ENCODE measurements around the gene HNRNPH1.
"Not testable (repeated sequence)": the region's sequence is repeated elsewhere in the genome, so short reads cannot be mapped to it uniquely, and the experiment has no call there.

HNRNPH1 gene, protein sequence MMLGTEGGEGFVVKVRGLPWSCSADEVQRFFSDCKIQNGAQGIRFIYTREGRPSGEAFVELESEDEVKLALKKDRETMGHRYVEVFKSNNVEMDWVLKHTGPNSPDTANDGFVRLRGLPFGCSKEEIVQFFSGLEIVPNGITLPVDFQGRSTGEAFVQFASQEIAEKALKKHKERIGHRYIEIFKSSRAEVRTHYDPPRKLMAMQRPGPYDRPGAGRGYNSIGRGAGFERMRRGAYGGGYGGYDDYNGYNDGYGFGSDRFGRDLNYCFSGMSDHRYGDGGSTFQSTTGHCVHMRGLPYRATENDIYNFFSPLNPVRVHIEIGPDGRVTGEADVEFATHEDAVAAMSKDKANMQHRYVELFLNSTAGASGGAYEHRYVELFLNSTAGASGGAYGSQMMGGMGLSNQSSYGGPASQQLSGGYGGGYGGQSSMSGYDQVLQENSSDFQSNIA

DNA sequence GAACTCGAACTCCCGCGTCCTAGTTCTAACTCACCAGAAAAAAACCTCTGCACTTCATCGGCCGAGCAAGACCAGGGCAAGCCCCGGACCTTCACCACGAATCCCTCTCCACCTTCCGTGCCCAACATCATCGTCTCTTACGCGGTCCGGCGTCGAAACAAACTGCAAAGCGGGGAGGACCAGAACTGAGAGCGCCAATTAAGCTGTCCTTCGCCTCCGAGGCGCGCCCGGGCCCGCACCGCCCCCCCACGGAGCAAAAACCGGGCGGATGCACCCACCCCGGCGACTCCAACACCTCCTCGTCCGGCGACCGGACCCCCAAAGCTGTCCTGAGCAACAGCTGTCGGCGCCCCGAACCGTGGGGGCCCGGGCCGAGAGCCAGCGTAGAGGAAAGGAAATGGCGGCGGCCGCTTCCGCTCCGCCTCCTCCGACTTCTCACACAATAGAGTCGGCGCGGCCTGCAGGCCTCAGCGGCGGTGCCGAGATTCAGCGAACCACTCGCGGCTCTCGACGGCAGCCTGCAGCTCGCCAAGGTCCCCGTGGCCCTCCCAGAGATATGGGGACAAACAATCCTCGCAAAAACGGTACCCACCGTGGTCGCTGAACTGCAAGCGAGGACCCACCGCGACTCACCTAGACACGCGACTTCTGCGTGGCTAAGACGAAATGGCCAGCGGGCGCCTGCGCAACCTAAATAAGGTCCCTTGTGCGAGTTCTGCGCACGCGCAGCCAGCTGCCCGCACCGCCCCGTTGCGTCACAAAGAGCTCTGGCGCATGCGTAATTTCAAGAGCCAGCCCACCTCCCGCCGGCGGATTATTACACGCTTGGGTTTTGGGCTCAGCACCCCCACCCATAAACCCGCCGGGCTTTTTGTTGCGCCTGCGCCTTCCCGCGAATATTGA, at the start of gene HNRNPH1:
TSS of gene HNRNPH1 (minus strand) at position 669 of the 903 bp plus-strand sequence. CDS start at position 131, 538 bp downstream.
- ATAC-seq = peak; percentile 69 to 72

DNA sequence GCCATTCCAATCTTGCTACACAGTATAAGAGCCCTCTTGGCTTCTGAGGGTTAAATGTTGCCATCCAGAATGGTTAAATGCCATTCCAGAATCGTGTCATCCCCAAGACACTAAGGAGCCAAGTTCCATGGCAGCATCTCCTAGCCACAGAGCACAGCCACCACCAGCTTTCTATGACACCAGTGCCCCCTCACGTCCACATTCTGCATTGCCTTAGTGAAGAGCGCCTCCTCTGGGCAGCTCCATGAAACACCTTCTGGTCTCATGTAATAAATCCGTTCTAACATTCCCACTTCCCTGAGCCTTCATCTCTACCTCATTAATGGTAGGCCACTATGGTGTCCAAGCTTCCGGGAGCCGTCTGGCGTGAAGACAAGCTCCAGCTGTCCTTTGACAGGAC, 44.9 kb upstream of the HNRNPH1 start:
- ATAC-seq = no peak

DNA sequence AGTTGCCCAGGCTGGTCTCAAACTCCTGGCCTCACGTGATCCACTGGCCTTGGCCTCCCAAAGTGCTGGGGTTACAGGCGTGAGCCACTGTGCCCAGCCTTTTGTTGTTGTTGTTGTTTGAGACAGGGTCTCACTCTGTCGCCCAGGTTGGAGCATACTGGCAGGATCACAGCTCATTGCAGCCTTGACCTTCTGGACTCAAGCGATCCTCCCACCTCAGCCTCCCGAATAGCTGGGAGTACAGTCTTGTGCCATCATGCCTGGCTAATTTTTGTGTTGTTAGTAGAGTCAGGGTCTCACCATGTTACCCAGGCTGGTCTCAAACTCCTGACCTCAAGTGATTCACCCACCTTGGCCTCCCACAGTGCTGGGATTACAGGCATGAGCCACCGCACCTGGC, 38.2 kb upstream of the HNRNPH1 start:
- not testable (repeated sequence) for ATAC-seq

DNA sequence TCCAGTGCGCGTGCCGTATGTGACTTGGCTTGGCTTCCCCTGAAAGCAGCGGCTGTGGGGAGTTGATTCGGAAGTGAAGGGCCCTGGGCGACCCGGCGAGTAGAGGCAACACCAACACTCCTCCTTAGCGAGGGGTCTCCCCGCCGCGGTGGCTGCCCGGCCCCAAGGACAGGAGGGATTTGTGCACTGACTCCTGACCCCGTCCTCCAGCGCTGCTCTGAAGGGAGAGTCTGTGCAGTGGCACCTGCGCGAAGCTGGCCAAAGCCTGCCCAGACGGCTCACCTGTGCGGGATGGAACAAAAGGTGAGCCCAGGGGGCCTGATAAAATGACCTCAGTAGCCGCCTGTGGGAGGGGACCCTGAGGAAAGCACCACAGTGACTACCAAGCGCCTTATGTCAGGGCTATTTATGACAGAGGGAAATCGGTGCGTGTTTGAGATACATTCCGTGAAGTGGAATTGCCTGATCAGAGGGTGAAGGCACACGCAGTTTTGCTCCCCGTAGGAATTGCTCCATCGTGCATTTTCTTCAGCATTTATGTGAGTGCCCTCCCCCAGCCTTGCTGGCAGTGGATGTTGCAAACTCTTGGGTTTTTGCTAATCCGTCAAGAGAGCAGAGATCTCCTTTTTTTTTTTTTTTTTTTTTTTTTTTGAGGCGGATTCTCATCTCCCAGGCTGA, 34.8 kb upstream of the HNRNPH1 start:
- ATAC-seq = peak; percentile 65 to 68

DNA sequence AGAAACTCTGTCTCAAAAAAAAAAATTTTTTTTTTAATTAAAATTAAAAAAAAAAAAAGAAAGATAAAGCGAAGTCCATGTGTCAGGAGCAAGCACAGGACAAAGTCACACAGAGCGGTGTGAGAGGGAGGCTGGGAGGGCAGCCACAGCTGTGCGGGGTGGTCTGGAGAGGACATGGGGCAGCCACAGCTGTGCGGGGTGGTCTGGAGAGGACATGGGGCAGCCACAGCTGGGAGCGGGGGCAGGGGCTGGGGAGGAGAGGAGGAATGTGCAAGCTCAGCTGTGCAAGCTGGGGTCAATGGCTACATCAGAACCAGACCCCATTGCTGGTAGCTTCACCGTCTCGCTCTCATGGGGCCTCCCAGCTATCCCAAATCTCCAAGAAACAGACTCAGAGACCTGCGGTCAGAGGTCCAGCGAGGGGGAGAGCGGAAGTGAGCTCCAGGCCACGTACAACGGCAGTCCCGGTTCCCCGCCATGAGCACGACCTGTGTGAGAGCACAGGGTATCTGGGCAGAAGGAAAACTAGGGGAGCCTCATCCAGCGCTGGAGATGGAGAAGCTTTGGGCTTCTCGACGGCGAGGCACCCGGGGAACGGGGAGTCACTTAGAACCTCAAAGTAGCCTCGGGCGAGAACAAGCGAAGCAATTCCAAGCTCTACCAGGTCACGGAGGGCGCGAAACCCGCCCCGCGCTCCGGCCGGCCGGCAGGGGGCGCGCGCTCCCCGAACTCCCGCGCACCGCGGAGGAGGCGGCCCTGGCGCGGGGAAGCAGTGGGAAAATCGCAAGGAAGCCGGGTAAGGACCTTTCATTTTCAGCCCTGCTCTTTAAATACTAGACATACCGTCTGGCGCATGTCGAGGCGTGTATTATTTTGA, 34.1 kb upstream of the HNRNPH1 start:
- peak; percentile 96 for ATAC-seq

DNA sequence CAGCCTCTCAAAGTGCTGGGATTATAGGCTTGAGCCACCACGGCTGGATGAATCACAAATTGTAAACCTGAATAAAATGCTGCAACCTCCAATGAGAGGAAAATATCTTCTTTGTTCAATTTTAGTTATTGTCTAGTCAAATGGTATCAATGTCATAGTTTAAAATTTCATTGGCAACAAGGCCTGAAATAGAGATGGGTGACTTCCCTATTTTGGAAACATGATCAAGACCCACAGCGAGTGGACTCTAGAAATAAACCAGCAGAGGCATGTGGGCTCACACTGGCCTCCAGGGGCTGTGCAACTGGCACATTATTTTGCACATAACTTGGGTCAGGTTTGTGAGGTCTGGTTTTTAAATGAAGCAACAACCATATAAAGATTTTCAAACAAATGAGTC, 29.7 kb upstream of the HNRNPH1 start:
- ATAC-seq = not testable (repeated sequence)

DNA sequence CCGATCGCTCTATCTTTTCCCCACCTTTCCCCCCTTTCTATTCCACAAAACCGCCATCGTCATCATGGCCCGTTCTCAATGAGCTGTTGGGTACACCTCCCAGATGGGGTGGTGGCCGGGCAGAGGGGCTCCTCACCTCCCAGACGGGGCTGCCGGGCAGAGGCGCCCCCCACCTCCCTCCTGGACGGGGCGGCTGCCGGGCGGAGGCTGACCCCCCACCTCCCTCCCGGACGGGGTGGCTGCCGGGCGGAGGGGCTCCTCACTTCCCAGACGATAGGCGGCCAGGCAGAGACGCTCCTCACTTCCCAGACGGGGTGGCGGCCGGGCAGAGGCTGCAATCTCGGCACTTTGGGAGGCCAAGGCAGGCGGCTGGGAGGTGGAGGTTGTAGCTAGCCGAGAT, 26.8 kb upstream of the HNRNPH1 start:
- ATAC-seq = not testable (repeated sequence)

DNA sequence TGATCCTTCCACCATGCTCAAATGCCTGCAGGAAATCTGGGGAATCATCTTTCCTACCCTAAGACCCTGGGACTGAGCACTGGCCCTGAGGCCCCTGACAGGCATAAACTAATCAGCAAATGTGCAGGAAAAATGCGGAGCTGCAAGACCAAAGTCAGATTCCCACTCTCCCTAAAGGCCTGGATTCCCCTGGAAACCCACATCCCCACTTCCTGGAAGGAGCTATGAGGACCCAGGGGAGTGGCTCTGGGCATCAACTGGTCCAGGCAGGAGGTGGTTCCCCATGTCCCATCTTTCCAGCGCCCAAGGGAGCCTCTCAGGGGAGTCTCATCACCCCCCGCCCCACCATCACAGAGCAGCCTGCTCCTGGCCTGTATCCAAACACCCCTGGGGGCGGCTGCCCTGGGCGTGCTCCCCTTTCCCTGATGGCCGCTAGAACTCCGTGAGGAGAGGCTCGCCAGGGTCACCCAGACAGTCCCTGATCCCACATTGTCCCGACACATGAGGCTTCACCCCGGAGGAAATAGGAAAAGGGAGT, 25.8 kb upstream of the HNRNPH1 start:
- ATAC-seq = not testable (repeated sequence)

DNA sequence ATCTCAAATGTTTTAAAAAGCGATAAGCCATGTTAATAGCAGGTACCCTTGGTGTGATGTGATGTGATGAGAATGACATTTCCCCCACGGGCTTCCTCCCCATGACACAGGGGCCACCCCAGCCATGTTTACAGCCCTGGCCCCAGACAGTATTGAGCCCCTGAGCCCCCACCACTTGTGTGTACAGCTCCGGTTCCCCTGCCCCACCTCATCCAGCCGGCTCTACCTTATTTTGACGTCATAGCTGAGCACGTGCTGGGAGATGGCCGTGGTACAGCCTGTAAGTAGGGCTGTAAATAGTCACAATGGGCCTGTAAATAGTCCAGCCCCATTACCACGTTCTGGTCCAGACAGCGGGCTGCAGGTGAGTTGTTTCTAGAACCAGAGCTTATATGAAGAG, 24.9 kb upstream of the HNRNPH1 start:
- ATAC-seq = no peak

DNA sequence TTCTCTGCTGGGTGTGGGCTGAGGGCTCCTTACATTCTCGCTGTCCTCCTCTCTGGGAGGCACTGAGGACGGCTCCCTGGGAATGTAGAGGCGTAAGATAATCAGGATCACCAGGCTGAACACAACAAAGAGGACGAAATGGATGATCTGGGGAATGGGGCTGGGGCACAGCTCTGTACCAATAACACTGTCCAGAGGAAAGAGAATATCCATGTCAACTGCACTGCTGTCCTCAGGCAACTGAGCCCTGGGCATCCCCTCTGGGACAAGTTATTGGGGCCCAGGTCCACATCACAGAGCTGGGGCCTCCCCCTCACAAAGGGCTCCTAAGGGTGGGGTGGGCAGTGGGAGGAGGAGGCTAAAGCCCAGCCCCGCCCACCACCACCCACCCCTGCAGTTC, 21.3 kb upstream of the HNRNPH1 start:
- not testable (repeated sequence) for ATAC-seq

DNA sequence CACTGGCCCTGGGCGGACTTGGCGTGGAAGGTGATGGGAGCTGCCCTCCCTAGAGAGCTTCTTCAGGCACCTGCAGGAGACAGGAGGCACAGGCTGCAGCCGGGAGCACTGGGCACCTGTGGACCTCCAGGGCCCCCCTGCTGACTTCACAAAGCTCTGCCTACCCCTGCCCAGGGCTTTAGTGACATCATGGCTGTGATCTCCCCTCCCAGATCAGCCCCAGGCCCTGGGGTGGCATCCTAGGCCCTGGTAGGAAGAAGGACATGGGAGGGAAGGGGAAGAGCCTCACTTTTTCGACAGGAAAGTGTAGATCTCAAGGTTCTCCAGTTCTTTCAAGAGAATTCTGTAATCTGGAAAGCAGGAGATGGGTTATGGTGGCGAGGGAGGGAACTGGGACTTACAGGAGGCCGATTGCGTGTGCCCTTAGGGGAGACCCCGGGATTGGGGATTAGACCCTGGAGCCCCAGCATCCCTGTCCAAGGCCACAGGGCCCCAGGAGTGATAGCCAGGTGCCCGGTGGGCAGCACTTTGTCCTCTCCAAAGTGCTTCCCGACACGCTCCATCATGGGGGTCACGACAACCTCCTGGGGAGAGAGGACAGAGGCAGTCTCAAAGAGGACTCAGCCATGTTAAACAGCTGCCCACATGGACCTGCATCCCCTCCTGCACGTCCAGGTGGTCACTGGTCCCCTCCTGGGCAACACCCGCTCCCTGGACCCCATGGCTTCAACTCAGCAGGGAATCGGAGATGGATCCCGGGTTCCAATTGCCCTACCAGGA, 19.9 kb upstream of the HNRNPH1 start:
- ATAC-seq = not testable (repeated sequence)

DNA sequence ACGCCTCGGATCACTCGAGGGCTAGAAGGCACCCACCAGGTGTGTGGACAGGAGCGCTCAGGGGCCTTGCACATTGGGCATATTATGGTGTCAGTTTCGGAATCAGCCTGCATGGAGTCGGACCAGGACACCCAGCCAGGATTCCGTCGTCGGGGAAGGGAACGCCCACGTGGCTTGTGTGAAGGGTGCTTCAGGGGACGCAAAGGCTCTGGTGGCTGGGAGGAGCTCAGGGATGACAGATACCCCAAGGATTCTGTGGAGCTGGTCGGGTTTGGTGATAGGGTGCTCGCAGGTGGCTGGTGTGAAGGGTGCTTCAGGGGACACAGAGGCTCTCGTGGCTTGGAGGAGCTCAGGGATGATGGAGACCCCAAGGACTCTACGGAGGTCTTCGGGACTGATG, 19.2 kb upstream of the HNRNPH1 start:
- not testable (repeated sequence) for ATAC-seq

DNA sequence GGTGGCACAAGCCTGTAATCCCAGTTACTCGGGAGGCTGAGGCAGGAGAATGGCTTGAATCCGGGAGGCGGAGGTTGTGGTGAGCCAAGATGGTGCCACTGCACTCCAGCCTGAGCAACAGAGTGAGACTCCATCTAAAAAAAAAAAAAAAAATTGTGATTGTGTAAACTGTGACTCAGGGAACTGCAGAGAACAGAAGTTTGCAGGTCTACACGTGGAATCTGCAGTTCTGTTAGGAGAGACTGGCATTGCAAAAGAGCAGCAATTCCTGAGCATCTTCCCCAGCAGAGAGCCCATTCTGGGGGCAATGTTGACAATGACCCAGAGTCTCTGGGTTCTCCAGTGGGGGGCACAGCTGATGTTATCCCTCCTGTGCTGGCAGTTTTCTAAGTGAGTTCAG, 18.3 kb upstream of the HNRNPH1 start:
- not testable (repeated sequence) for ATAC-seq

DNA sequence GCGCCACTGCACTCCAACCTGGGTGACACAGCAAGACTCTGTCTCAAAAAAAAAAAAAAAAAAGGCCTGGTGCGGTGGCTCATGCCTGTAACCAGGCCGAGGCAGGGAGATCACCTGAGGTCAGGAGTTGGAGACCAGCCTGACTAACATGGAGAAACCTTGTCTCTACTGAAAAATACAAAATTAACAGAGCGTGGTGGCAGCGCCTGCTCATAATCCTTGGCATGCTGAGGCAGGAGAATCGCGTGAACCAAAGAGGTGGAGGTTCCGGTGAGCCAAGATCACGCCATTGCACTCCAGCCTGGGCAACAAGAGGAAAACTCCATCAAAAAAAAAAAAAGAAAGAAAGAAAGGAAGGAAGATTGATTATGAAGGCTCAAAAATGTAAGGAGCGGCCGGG, 15.8 kb upstream of the HNRNPH1 start:
- ATAC-seq = not testable (repeated sequence)

DNA sequence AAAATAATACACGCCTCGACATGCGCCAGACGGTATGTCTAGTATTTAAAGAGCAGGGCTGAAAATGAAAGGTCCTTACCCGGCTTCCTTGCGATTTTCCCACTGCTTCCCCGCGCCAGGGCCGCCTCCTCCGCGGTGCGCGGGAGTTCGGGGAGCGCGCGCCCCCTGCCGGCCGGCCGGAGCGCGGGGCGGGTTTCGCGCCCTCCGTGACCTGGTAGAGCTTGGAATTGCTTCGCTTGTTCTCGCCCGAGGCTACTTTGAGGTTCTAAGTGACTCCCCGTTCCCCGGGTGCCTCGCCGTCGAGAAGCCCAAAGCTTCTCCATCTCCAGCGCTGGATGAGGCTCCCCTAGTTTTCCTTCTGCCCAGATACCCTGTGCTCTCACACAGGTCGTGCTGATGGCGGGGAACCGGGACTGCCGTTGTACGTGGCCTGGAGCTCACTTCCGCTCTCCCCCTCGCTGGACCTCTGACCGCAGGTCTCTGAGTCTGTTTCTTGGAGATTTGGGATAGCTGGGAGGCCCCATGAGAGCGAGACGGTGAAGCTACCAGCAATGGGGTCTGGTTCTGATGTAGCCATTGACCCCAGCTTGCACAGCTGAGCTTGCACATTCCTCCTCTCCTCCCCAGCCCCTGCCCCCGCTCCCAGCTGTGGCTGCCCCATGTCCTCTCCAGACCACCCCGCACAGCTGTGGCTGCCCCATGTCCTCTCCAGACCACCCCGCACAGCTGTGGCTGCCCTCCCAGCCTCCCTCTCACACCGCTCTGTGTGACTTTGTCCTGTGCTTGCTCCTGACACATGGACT, 11.1 kb upstream of the HNRNPH1 start:
- peak; percentile 97 to 99 for ATAC-seq

DNA sequence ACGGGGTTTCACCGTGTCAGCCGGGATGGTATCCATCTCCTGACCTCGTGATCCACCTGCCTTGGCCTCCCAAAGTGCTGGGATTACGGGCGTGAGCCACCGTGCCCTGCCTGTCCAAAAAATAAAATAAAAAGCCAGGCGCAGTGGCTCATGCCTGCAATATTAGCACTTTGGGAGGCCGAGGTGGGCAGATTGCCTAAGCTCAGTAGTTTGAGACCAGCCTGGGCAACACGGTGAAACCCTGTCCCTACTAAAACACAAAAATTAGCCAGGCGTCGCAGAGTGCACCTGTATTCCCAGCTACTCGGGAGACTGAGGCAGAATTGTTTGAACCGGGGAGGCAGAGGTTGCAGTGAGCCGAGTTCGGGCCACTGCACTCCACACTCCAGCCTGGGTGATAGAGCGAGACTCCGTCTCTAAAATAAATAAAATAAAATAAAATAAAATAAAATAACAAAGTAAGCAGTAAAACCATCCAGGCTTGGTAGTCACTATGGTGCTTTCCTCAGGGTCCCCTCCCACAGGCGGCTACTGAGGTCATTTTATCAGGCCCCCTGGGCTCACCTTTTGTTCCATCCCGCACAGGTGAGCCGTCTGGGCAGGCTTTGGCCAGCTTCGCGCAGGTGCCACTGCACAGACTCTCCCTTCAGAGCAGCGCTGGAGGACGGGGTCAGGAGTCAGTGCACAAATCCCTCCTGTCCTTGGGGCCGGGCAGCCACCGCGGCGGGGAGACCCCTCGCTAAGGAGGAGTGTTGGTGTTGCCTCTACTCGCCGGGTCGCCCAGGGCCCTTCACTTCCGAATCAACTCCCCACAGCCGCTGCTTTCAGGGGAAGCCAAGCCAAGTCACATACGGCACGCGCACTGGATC, 10.3 kb upstream of the HNRNPH1 start:
- peak; percentile 60 to 70 for ATAC-seq

DNA sequence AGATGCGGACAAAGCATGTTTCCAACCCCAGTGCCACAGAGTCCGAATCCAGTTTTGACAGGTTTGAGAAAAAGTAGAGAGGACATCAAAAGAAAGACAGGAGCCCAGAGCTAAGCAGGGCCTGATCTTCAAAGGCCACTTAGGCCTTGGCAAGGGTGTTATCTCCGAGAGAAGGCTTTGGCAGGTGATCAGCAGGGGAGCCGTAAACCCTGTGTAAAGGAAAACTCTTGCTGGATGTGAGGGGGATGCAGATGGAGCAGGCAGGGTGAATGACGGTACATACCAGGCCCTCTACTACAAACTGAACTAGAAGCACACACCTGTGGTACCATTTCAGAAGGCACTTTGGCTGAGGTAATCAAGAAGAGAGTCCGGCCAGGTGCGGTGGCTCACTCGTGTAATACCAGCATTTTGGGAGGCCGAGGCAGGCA, 1.4 kb upstream of the HNRNPH1 start:
- no peak for ATAC-seq

DNA sequence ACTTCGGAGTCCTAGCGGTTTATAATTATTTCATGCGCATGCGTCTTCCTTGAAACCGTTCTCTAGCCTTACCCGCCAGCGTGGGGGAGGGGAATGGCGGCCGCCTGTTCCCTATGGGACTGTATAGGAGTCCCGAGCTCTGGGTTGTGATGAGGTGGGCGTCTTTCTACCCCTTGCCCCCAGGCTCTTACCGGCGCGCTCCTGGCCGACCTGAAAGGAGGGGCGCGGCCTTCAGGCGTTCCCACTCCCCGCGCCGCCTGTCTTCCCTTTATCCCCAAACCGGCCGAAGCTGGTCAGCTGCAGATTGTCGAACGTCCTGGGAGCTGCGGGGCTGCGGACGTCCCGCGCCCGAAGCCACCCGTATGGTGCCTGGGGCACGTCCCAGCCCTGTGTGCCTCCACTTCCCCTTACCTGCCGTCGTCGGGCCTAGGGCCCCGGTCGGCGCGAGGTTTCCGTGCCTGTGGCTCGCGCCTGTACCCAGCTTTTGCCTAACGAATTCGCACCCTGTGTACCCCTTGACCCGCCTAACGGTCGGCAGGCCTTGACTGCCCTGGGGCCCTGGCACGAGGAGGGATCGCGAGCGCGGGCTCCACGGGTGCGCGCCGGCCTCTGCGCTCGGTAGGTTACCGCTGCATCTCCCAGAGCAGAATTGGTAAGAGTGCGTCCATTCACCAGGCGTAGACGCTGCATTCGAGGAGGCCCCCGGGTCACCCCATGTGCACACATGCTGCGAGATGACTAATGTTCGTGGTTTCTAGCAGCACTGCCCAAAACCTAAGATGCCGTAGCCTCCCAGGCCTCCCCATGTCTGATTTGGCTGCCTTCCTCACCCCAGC, 653 bp upstream of the HNRNPH1 start:
- peak; percentile 29 to 31 for ATAC-seq

All from activated CD4-positive, CD25-positive, alpha-beta regulatory T cell treated with anti-CD3 and anti-CD28 coated beads, Interleukin-2, amount 50 U/mL, for 24 hours (primary cell).